ENCODE data around the gene CREB5.

The CREB5 gene

DNA sequence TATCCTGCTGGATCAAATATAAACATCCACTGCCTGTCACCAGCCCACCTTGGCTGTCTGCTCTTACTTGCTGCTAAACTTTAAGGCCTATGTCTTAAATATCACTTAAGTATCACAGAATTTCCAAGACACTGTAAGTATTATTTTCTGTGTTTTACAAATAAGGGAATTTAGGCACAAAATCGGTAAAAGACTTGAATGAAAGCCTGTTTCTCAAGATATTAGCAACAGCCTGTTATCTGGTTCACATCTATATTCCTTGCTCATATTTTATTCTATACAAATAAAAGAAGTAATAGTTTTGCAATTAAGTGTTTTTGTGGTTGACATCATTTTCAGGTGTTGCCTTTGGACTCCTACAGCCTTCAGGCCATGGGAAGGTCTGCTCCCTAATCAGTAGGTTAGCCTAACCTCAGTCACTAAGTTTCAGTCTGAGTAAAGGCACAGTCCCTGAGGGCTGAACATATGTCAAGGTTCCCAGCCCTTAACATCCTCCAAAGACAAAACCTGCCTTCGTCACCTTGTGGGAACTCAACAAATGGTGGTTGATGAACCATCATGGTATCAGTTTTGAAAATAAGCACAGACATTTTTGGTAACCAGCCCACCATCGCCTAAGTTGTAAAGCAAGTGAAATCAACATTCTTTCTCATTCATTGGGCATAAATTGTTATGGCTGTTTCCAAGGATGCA is 127.1 kb downstream of the CREB5 start:
- TF ChIP-seq POLR2AphosphoS5 (IDR thresholded peaks at IDR 0.05; ENCODE audit: low read depth, low read length) (no peak), FOXP2 (optimal IDR thresholded peaks at IDR 0.05; ENCODE audit: borderline replicate concordance, extremely low read depth, extremely low read length, insufficient read depth) (no peak), SIN3A (IDR thresholded peaks at IDR 0.05; ENCODE audit: borderline replicate concordance, insufficient read depth, low read length) (no peak), TAF1 (IDR thresholded peaks at IDR 0.05; ENCODE audit: borderline replicate concordance, insufficient read depth, low read length) (no peak)
- TF ChIP-seq, protein P1, sequence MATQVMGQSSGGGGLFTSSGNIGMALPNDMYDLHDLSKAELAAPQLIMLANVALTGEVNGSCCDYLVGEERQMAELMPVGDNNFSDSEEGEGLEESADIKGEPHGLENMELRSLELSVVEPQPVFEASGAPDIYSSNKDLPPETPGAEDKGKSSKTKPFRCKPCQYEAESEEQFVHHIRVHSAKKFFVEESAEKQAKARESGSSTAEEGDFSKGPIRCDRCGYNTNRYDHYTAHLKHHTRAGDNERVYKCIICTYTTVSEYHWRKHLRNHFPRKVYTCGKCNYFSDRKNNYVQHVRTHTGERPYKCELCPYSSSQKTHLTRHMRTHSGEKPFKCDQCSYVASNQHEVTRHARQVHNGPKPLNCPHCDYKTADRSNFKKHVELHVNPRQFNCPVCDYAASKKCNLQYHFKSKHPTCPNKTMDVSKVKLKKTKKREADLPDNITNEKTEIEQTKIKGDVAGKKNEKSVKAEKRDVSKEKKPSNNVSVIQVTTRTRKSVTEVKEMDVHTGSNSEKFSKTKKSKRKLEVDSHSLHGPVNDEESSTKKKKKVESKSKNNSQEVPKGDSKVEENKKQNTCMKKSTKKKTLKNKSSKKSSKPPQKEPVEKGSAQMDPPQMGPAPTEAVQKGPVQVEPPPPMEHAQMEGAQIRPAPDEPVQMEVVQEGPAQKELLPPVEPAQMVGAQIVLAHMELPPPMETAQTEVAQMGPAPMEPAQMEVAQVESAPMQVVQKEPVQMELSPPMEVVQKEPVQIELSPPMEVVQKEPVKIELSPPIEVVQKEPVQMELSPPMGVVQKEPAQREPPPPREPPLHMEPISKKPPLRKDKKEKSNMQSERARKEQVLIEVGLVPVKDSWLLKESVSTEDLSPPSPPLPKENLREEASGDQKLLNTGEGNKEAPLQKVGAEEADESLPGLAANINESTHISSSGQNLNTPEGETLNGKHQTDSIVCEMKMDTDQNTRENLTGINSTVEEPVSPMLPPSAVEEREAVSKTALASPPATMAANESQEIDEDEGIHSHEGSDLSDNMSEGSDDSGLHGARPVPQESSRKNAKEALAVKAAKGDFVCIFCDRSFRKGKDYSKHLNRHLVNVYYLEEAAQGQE (IDR thresholded peaks at IDR 0.05; ENCODE audit: insufficient read depth in 1 of 2, low read depth in 2 of 2, low read length in 2 of 2), result no peak

DNA sequence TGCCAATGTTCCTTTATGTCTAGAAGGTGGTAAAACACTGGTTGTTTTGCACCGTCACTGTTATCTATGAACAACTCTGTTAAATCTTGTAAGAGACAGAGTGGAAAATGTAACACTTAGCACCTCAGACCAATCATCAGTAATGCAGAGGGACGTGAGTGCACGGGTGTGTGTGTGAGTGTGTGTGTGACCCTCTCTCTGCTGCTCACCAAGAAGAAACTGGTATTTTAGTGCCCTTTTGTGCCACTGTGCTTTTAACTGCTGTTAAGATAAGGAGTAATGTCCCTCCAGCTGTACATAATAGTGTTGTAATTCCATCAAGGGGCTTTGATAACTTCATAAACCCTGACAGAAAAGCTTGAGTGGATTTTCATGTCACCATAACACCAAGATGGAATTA is 130.1 kb downstream of the CREB5 start:
- TF ChIP-seq POLR2AphosphoS5 (IDR thresholded peaks at IDR 0.05; ENCODE audit: low read depth, low read length), result no peak
- TF ChIP-seq, protein P1 (IDR thresholded peaks at IDR 0.05; ENCODE audit: insufficient read depth in 1 of 2, low read depth in 2 of 2, low read length in 2 of 2), result no peak
- no peak for TF ChIP-seq SIN3A (IDR thresholded peaks at IDR 0.05; ENCODE audit: borderline replicate concordance, insufficient read depth, low read length)
- no peak for TF ChIP-seq TAF1 (IDR thresholded peaks at IDR 0.05; ENCODE audit: borderline replicate concordance, insufficient read depth, low read length)
- no peak for TF ChIP-seq FOXP2 (optimal IDR thresholded peaks at IDR 0.05; ENCODE audit: borderline replicate concordance, extremely low read depth, extremely low read length, insufficient read depth)

DNA sequence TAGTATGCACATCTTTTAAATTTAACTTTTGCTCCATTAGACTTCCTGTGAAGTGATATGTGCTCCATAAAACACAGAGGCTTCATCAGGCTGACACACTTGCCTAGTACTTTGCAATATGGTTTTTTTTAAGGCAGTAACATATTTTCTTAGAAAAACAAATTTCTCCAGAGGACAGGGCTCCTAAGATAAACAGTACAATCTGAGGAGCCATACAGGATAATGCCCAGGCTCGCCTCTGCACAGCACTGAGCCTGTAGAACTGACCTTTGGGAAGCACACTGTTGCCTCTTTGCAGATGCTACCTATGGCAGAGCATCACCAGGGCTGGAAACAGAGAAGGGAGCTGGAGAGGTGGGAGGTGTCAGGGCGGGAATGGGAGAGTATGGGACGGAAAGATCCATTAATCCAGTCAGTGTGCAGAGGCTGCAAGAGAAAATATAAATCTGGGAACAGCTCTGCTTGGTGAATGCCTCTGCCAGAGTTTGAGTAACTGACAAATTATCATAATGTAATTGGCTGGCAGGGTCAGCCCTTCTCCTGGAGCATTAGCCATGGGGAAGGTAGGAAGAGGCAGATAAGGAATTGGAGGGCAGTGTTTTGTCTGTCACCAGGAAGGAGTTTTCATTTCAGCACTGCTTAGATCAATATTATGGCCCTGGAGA is 132.3 kb downstream of the CREB5 start:
- no peak for TF ChIP-seq TAF1 (IDR thresholded peaks at IDR 0.05; ENCODE audit: borderline replicate concordance, insufficient read depth, low read length)
- TF ChIP-seq, protein P1 (IDR thresholded peaks at IDR 0.05; ENCODE audit: insufficient read depth in 1 of 2, low read depth in 2 of 2, low read length in 2 of 2), result no peak
- no peak for TF ChIP-seq SIN3A (IDR thresholded peaks at IDR 0.05; ENCODE audit: borderline replicate concordance, insufficient read depth, low read length)
- TF ChIP-seq POLR2AphosphoS5 (IDR thresholded peaks at IDR 0.05; ENCODE audit: low read depth, low read length), result no peak
- TF ChIP-seq FOXP2 (optimal IDR thresholded peaks at IDR 0.05; ENCODE audit: borderline replicate concordance, extremely low read depth, extremely low read length, insufficient read depth), result no peak

DNA sequence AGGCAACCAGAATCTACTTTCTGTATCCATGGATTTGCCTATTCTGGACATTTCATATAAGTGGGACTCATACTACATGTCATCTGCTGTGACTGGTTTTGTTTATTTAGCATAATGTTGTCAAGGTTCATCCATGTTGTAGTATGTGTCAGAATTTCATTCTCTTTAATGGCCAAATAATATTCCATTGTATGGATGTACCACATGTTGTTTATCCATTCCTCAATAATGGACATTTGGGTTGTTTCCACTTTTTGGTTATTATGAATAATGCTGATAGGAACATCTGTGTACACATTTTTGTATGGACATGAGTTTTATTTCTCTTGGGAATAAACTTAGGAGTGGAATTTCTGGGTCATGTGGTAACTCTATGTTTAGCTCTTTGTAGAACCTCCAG is 133.7 kb downstream of the CREB5 start:
- TF ChIP-seq, protein P1 (IDR thresholded peaks at IDR 0.05; ENCODE audit: insufficient read depth in 1 of 2, low read depth in 2 of 2, low read length in 2 of 2), result no peak
- TF ChIP-seq TAF1 (IDR thresholded peaks at IDR 0.05; ENCODE audit: borderline replicate concordance, insufficient read depth, low read length) (no peak), FOXP2 (optimal IDR thresholded peaks at IDR 0.05; ENCODE audit: borderline replicate concordance, extremely low read depth, extremely low read length, insufficient read depth) (no peak), POLR2AphosphoS5 (IDR thresholded peaks at IDR 0.05; ENCODE audit: low read depth, low read length) (no peak), SIN3A (IDR thresholded peaks at IDR 0.05; ENCODE audit: borderline replicate concordance, insufficient read depth, low read length) (no peak)
